ENCODE measurements around the gene CPSF4L.

The CPSF4L gene

DNA sequence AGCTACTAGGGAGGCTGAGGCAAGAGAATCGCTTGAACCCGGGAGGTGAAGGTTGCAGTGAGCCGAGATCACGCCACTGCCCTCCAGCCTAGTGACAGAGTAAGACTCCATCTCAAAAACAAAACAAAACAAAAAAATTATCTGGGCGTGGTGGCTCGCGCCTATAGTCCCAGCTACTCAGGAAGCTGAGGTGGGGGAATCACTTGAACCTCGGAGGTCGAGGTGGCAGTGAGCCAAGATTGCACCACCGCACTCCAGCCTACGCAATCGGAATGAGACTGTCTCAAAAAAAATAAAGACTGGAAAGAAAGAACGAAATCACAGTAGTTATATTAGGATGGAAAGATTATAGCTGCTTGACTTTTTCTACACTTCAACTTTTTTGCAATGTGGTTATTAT is 49.9 kb downstream of the CPSF4L start:
- no peaks in the 10 kb centered on the region for H3K9me3 Mint-ChIP-seq
- no peaks in the 10 kb centered on the region for H3K27me3 Mint-ChIP-seq (ENCODE audit: low read depth, poor library complexity)
- TF ChIP-seq, protein P1, sequence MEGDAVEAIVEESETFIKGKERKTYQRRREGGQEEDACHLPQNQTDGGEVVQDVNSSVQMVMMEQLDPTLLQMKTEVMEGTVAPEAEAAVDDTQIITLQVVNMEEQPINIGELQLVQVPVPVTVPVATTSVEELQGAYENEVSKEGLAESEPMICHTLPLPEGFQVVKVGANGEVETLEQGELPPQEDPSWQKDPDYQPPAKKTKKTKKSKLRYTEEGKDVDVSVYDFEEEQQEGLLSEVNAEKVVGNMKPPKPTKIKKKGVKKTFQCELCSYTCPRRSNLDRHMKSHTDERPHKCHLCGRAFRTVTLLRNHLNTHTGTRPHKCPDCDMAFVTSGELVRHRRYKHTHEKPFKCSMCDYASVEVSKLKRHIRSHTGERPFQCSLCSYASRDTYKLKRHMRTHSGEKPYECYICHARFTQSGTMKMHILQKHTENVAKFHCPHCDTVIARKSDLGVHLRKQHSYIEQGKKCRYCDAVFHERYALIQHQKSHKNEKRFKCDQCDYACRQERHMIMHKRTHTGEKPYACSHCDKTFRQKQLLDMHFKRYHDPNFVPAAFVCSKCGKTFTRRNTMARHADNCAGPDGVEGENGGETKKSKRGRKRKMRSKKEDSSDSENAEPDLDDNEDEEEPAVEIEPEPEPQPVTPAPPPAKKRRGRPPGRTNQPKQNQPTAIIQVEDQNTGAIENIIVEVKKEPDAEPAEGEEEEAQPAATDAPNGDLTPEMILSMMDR (IDR thresholded peaks at IDR 0.05), result no peak
- no peak for DNase-seq
- H3K36me3 Mint-ChIP-seq (ENCODE audit: low read depth), result peaks cover 50% of the 10 kb centered on the region
- no peak overlapping the region for H3K27ac Mint-ChIP-seq
- no peak overlapping the region for H3K4me3 Mint-ChIP-seq
- no peaks in the 10 kb centered on the region for H3K4me1 Mint-ChIP-seq

DNA sequence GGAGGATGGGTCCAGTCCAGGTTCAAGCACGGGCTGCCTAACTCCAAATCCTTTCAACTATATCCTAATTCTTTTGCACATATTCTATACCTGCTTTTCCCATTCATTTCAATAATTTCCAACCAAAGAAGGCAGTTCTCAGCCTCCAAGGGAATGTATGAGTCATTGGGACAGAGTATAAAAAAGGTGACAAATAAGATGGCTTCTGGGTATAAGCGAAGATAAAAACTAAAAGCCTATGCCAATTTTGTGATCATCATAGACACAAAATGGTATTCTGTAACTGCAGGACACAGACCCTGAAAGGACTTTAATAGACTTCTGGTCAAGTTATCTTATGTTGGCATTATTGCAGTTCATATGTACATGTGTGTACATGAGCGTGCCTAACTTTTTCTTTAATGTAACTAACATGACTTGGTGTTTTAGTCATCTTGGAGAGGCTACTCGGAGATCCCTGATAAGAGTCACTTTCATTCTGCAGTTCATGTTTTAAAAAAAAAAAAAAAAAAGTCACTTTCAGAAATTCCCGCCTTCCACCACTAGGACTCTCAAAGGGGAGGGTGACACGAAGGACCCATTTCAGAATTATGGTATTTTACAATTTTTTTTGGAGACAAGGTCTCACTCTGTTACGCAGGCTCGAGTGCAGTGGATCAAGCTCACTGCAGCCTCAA is 51.5 kb downstream of the CPSF4L start:
- Mint-ChIP-seq H3K36me3 (ENCODE audit: low read depth) (peaks cover 53% of the 10 kb centered on the region), H3K4me3 (no peak overlapping the region), H3K4me1 (peaks cover 15% of the 10 kb centered on the region), H3K27ac (no peak overlapping the region), H3K9me3 (no peaks in the 10 kb centered on the region), H3K27me3 (ENCODE audit: low read depth, poor library complexity) (no peaks in the 10 kb centered on the region)
- TF ChIP-seq, protein P1 (IDR thresholded peaks at IDR 0.05), result peak; percentile 31
- DNase-seq, result no peak

DNA sequence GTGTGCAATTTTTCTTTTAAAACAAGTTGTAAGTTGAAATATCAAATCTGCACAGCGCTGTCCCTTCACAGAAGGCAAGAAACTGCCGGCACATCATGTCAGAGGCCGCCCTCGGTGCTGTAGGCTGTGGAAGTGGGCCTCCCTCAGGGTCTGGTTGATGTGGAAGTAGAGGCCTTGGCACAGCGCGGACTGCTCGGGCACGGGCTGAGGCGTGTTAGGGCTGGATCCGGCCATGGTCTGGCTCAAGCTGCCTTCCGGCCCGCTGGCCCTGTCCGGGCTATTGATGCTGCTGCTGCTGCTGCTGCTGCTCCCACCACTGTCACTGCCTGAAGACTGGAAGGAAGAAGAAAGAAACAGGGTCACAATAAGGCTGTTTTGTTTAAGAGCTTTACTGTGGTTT is 52.2 kb downstream of the CPSF4L start:
- Mint-ChIP-seq H3K36me3 (ENCODE audit: low read depth) (peaks cover 55% of the 10 kb centered on the region), H3K9me3 (no peaks in the 10 kb centered on the region), H3K4me3 (no peak overlapping the region), H3K27me3 (ENCODE audit: low read depth, poor library complexity) (no peaks in the 10 kb centered on the region), H3K4me1 (peaks cover 16% of the 10 kb centered on the region), H3K27ac (peak overlapping the region; percentile 12)
- TF ChIP-seq, protein P1 (IDR thresholded peaks at IDR 0.05), result no peak
- no peak for DNase-seq

- peak overlapping the region; percentile 47 for H3K27ac Mint-ChIP-seq
- peaks cover 20% of the 10 kb centered on the region for H3K4me1 Mint-ChIP-seq
- H3K9me3 Mint-ChIP-seq, result no peaks in the 10 kb centered on the region
- H3K27me3 Mint-ChIP-seq (ENCODE audit: low read depth, poor library complexity), result no peaks in the 10 kb centered on the region
- H3K36me3 Mint-ChIP-seq (ENCODE audit: low read depth), result peaks cover 63% of the 10 kb centered on the region
- DNase-seq, result no peak
- no peak overlapping the region for H3K4me3 Mint-ChIP-seq
- TF ChIP-seq, protein P1 (IDR thresholded peaks at IDR 0.05), result no peak
Measured at GRCh38 chr17:73208139-73208827, 53.4 kb downstream of the CPSF4L start.

GRCh38 chr17:73205459-73205961 is 56.2 kb downstream of the CPSF4L start:
- peak overlapping the region; percentile 59 for H3K27ac Mint-ChIP-seq

More at GRCh38 chr17:73205459-73205961, 56.2 kb downstream of the CPSF4L start:
- peaks cover 76% of the 10 kb centered on the region for H3K36me3 Mint-ChIP-seq (ENCODE audit: low read depth)
- peaks cover 32% of the 10 kb centered on the region for H3K4me1 Mint-ChIP-seq
- H3K27me3 Mint-ChIP-seq (ENCODE audit: low read depth, poor library complexity), result no peaks in the 10 kb centered on the region
- no peak overlapping the region for H3K4me3 Mint-ChIP-seq
- no peaks in the 10 kb centered on the region for H3K9me3 Mint-ChIP-seq
- no peak for DNase-seq
- TF ChIP-seq, protein P1 (IDR thresholded peaks at IDR 0.05), result no peak
